Neural crest cell (in vitro differentiated cells): ENCODE measurements around the gene CTDSPL. TPM values are rescaled to one million over a fixed set of nuclear protein-coding genes. Genes with fewer than 3 reads are reported as not detected.
A peak's percentile ranks its signal among the peaks of the same experiment; 100 is the strongest.

Experiments used
- DNase-seq: peaks from one replicate; pipeline ENCODE4 v3.0.0; 2021; ENCODE audit warnings: low read depth, mixed read lengths, low spot score
- H3K27ac Mint-ChIP-seq: one replicate; pipeline ENCODE4 v1.8.0; 2021; ENCODE audit warnings: mild to moderate bottlenecking, mixed read lengths; ENCODE audit not compliant: unreplicated experiment
- H3K27me3 Mint-ChIP-seq: 2 replicates; pipeline ENCODE4 v1.8.0; 2021; ENCODE audit warnings: low read depth, mild to moderate bottlenecking, mixed read lengths
- H3K36me3 Mint-ChIP-seq: 2 replicates; pipeline ENCODE4 v1.8.0; 2021; ENCODE audit warnings: low read depth, mild to moderate bottlenecking, mixed read lengths
- H3K4me1 Mint-ChIP-seq: 2 replicates; pipeline ENCODE4 v1.8.0; 2021; ENCODE audit warnings: mixed read lengths
- H3K4me3 Mint-ChIP-seq: one replicate; pipeline ENCODE4 v1.8.0; 2021; ENCODE audit warnings: mild to moderate bottlenecking, mixed read lengths
- H3K9me3 Mint-ChIP-seq: 2 replicates; pipeline ENCODE4 v1.8.0; 2021; ENCODE audit warnings: mixed read lengths
- CTCF ChIP-seq: fragments of 200-600 bp; sonication (generic); conservative IDR thresholded peaks from 2 replicates; pipeline ENCODE4 v1.5.0; 2021; ENCODE audit warnings: antibody characterized with exemption, mild to moderate bottlenecking
- total RNA-seq: library from RNA; stranded (reverse); gene quantifications from 2 replicates; pipeline ENCODE4 v1.2.1, GENCODE V29; 2021

Gene CTDSPL
- total RNA-seq, 1 donor from 2014 or later = 42.2 TPM

GRCh38 chr3:38003817-38004414, 142.2 kb downstream of the CTDSPL start:
- H3K9me3 Mint-ChIP-seq = no peaks in the 10 kb centered on the region
- no peak for TF ChIP-seq CTCF
- H3K4me3 Mint-ChIP-seq = no peak overlapping the region
- H3K36me3 Mint-ChIP-seq = no peaks in the 10 kb centered on the region
- H3K4me1 Mint-ChIP-seq = peaks cover 43% of the 10 kb centered on the region
- DNase-seq = no peak
- no peaks in the 10 kb centered on the region for H3K27me3 Mint-ChIP-seq
- H3K27ac Mint-ChIP-seq = no peak overlapping the region

- peak overlapping the region; percentile 21 for H3K4me3 Mint-ChIP-seq
- H3K27me3 Mint-ChIP-seq = no peaks in the 10 kb centered on the region
Observed at GRCh38 chr3:38004415-38005075, 142.9 kb downstream of the CTDSPL start.

GRCh38 chr3:38005076-38006020, 143.7 kb downstream of the CTDSPL start:
- Mint-ChIP-seq H3K4me1 (peaks cover 31% of the 10 kb centered on the region), H3K27ac (peak overlapping the region; percentile 89), H3K36me3 (no peaks in the 10 kb centered on the region), H3K4me3 (peak overlapping the region; percentile 21), H3K27me3 (no peaks in the 10 kb centered on the region), H3K9me3 (no peaks in the 10 kb centered on the region)
- TF ChIP-seq CTCF = no peak
- DNase-seq = peak; percentile 36

More at GRCh38 chr3:38004415-38005075, 142.9 kb downstream of the CTDSPL start:
- TF ChIP-seq CTCF = peak; percentile 73
- Mint-ChIP-seq H3K9me3 (no peaks in the 10 kb centered on the region), H3K36me3 (no peaks in the 10 kb centered on the region), H3K27ac (peak overlapping the region; percentile 89), H3K4me1 (peaks cover 38% of the 10 kb centered on the region)
- DNase-seq = peak; percentile 68

GRCh38 chr3:38006031-38006430, 144.4 kb downstream of the CTDSPL start:
- no peaks in the 10 kb centered on the region for H3K27me3 Mint-ChIP-seq

More at GRCh38 chr3:38006031-38006430, 144.4 kb downstream of the CTDSPL start:
- no peaks in the 10 kb centered on the region for H3K36me3 Mint-ChIP-seq
- no peak overlapping the region for H3K4me3 Mint-ChIP-seq
- no peak for DNase-seq
- no peak for TF ChIP-seq CTCF
- H3K27ac Mint-ChIP-seq = no peak overlapping the region
- peaks cover 24% of the 10 kb centered on the region for H3K4me1 Mint-ChIP-seq
- H3K9me3 Mint-ChIP-seq = no peaks in the 10 kb centered on the region
